Neural cell (in vitro differentiated cells): ENCODE data around the gene DNAJC12. TPM values are rescaled to one million over a fixed set of nuclear protein-coding genes. Genes with fewer than 3 reads are reported as not detected.

Source experiments
- H2AFZ ChIP-seq: fragments of 200-600, 300-800 bp; sonication (generic), shearing (Covaris generic); 2 replicates; pipeline ENCODE4 v1.6.0; 2014; ENCODE audit warnings: low read depth, mild to moderate bottlenecking, antibody characterized with exemption, low read length, moderate library complexity
- H3F3A ChIP-seq: fragments of 200-600 bp; shearing (Covaris generic); 2 replicates; pipeline ENCODE4 v1.6.1; 2016; ENCODE audit warnings: mild to moderate bottlenecking, moderate library complexity, mixed read lengths, antibody characterized with exemption, low read length; ENCODE audit not compliant: insufficient read depth, poor library complexity, severe bottlenecking
- H3K27ac ChIP-seq: fragments of 200-600, 300-800 bp; sonication (generic), shearing (Covaris generic); 2 replicates; pipeline ENCODE4 v1.5.1; 2014; ENCODE audit warnings: mild to moderate bottlenecking, low read length, moderate library complexity
- H3K27me3 ChIP-seq: fragments of 300-800, 200-600 bp; sonication (generic), shearing (Covaris generic); 2 replicates; pipeline ENCODE4 v1.6.0; 2014; ENCODE audit warnings: mild to moderate bottlenecking, low read depth, low read length, moderate library complexity; ENCODE audit not compliant: insufficient read depth
- H3K36me3 ChIP-seq: fragments of 300-800, 200-600 bp; sonication (generic), shearing (Covaris generic); 2 replicates; pipeline ENCODE4 v1.5.1; 2014; ENCODE audit warnings: mild to moderate bottlenecking, antibody characterized with exemption, low read length, moderate library complexity; ENCODE audit not compliant: insufficient read depth
- H3K4me2 ChIP-seq: fragments of 300-800, 200-600 bp; sonication (generic), shearing (Covaris generic); 2 replicates; pipeline ENCODE4 v1.6.0; 2014; ENCODE audit warnings: mild to moderate bottlenecking, low read length
- H3K4me3 ChIP-seq: fragments of 300-800, 200-600 bp; sonication (generic), shearing (Covaris generic); 2 replicates; pipeline ENCODE4 v1.5.1; 2014; ENCODE audit warnings: mild to moderate bottlenecking, low read length, moderate library complexity
- H3K79me2 ChIP-seq: fragments of 200-600 bp; shearing (Covaris generic); replicated peaks from 2 replicates; pipeline ENCODE4 v1.6.0; 2014; ENCODE audit warnings: mild to moderate bottlenecking, low read length, moderate library complexity; ENCODE audit not compliant: insufficient read depth
- H3K9ac ChIP-seq: fragments of 300-800, 200-600 bp; sonication (generic), shearing (Covaris generic); 2 replicates; pipeline ENCODE4 v1.6.1; 2016; ENCODE audit warnings: mild to moderate bottlenecking, low read length, mixed read lengths
- H3K9me2 ChIP-seq: fragments of 200-600 bp; shearing (Covaris generic); 2 replicates; pipeline ENCODE4 v1.6.1; 2016; ENCODE audit warnings: mild to moderate bottlenecking, low read length, mixed read lengths; ENCODE audit not compliant: insufficient read depth
- H3K9me3 ChIP-seq: fragments of 200-600, 300-800 bp; sonication (generic), shearing (Covaris generic); 2 replicates; pipeline ENCODE4 v1.6.1; 2016; ENCODE audit warnings: mild to moderate bottlenecking, mixed run types, low read length, moderate library complexity, mixed read lengths
- H4K20me1 ChIP-seq: fragments of 200-600 bp; shearing (Covaris generic); 2 replicates; pipeline ENCODE4 v1.6.1; 2016; ENCODE audit warnings: mild to moderate bottlenecking, mixed run types; ENCODE audit not compliant: insufficient read depth
- CTCF ChIP-seq: fragments of 450-650 bp; IDR thresholded peaks from 2 replicates; pipeline ENCODE4 v1.5.1; 2014; ENCODE audit warnings: antibody characterized with exemption, mild to moderate bottlenecking, moderate library complexity; ENCODE audit not compliant: poor library complexity, severe bottlenecking
- EP300 ChIP-seq: fragments of 450-650 bp; conservative IDR thresholded peaks from 2 replicates; pipeline ENCODE4 v1.6.1; 2014; ENCODE audit warnings: antibody characterized with exemption, mild to moderate bottlenecking, moderate library complexity; ENCODE audit not compliant: poor library complexity, severe bottlenecking
- EZH2 ChIP-seq: fragments of 200-600, 300-800 bp; shearing (Covaris generic), sonication (generic); IDR thresholded peaks from 2 replicates; pipeline ENCODE4 v1.6.1; 2014; ENCODE audit warnings: antibody characterized with exemption, low read length, borderline replicate concordance, mild to moderate bottlenecking; ENCODE audit not compliant: insufficient read depth, poor library complexity, severe bottlenecking
- MXI1 ChIP-seq: fragments of 450-650 bp; conservative IDR thresholded peaks from 2 replicates; pipeline ENCODE4 v1.6.1; 2014; ENCODE audit warnings: antibody characterized with exemption, mild to moderate bottlenecking; ENCODE audit not compliant: poor library complexity, severe bottlenecking
- POLR2AphosphoS5 ChIP-seq: IDR thresholded peaks from 2 replicates; pipeline ENCODE4 v1.6.1; 2012
- RAD21 ChIP-seq: fragments of 450-650 bp; conservative IDR thresholded peaks from 2 replicates; pipeline ENCODE4 v1.6.1; 2014; ENCODE audit warnings: antibody characterized with exemption, mild to moderate bottlenecking, moderate library complexity
- REST ChIP-seq: IDR thresholded peaks from 2 replicates; pipeline ENCODE4 v1.6.1; 2012; ENCODE audit warnings: borderline replicate concordance
- SMC3 ChIP-seq: fragments of 450-650 bp; conservative IDR thresholded peaks from 2 replicates; pipeline ENCODE4 v1.6.1; 2014; ENCODE audit warnings: antibody characterized with exemption, mild to moderate bottlenecking, moderate library complexity; ENCODE audit not compliant: poor library complexity
- TAF1 ChIP-seq: IDR thresholded peaks from 2 replicates; pipeline ENCODE4 v1.6.1; 2012; ENCODE audit warnings: low read depth
- polyA plus RNA-seq: library from polyadenylated mRNA; depleted of rRNA; stranded (reverse); fragments of >200 nt; gene quantifications from 2 replicates; pipeline ENCODE4 v1.2.3, GENCODE V29; 2014

Gene DNAJC12
- polyA plus RNA-seq, 1 donor from 2014 or later = 32.2 TPM

GRCh38 chr10:67834375-67834774 lies 3.6 kb downstream of the DNAJC12 start:
- Histone ChIP-seq H3K4me2 (no peak overlapping the region), H3K27ac (no peak overlapping the region), H3K9me3 (no peaks in the 10 kb centered on the region), H3K27me3 (no peaks in the 10 kb centered on the region), H3K9me2 (no peaks in the 10 kb centered on the region), H3K9ac (no peak overlapping the region), H4K20me1 (no peaks in the 10 kb centered on the region), H2AFZ (no peak overlapping the region), H3K4me3 (no peak overlapping the region), H3K79me2 (no peaks in the 10 kb centered on the region), H3F3A (no peaks in the 10 kb centered on the region), H3K36me3 (no peaks in the 10 kb centered on the region)
- TF ChIP-seq EZH2 (no peak), MXI1 (no peak)

GRCh38 chr10:67827811-67828210 lies 10.2 kb downstream of the DNAJC12 start:
- H3K4me3 ChIP-seq = no peak overlapping the region
- no peak overlapping the region for H3K9ac ChIP-seq
- H3K9me3 ChIP-seq = no peaks in the 10 kb centered on the region
- H3K27ac ChIP-seq = no peak overlapping the region
- no peaks in the 10 kb centered on the region for H4K20me1 ChIP-seq
- H3K27me3 ChIP-seq = no peaks in the 10 kb centered on the region
- no peak overlapping the region for H2AFZ ChIP-seq
- no peak overlapping the region for H3K4me2 ChIP-seq
- H3K36me3 ChIP-seq = no peaks in the 10 kb centered on the region
- no peaks in the 10 kb centered on the region for H3K79me2 ChIP-seq
- H3F3A ChIP-seq = no peaks in the 10 kb centered on the region
- no peak for TF ChIP-seq EP300
- H3K9me2 ChIP-seq = no peaks in the 10 kb centered on the region

GRCh38 chr10:67819768-67820204 lies 18.2 kb downstream of the DNAJC12 start:
- Histone ChIP-seq H3K79me2 (no peaks in the 10 kb centered on the region), H3K27me3 (no peaks in the 10 kb centered on the region), H3K4me2 (no peak overlapping the region), H3K36me3 (no peaks in the 10 kb centered on the region), H3F3A (no peaks in the 10 kb centered on the region), H3K9me3 (no peaks in the 10 kb centered on the region), H3K9ac (no peak overlapping the region), H2AFZ (no peak overlapping the region), H3K4me3 (no peak overlapping the region), H3K27ac (no peak overlapping the region), H3K9me2 (no peaks in the 10 kb centered on the region), H4K20me1 (no peaks in the 10 kb centered on the region)
- no peak for TF ChIP-seq CTCF
- TF ChIP-seq REST = no peak
- TF ChIP-seq EZH2 = no peak
- TF ChIP-seq EP300 = no peak
- no peak for TF ChIP-seq MXI1
- TF ChIP-seq POLR2AphosphoS5 = no peak
- no peak for TF ChIP-seq RAD21
- TF ChIP-seq SMC3 = no peak
- TF ChIP-seq TAF1 = no peak
